Esophagus squamous epithelium (tissue), 5 donors: ENCODE measurements around the gene FOXA3. TPM values are rescaled to one million over a fixed set of nuclear protein-coding genes. Genes with fewer than 3 reads are reported as not detected.

Experiments
- DNase-seq: peaks from one replicate; lab custom pipeline; 2025; lab: John Stamatoyannopoulos, UW
- H3K27ac ChIP-seq, 4 donors: fragments of 200-600 bp; sonication (generic); one replicate each; pipeline ENCODE4 v1.5.1; 2016 to 2019; ENCODE audit warnings: mild to moderate bottlenecking in 1 of 4
- H3K27me3 ChIP-seq, 4 donors: fragments of 200-600 bp; sonication (generic); 1 replicate in 3 of 4; 2 replicates in 1 of 4; pipeline versions ENCODE4 v1.5.1 to v1.6.0; 2017 to 2021; ENCODE audit warnings: antibody characterized with exemption in 1 of 4
- H3K36me3 ChIP-seq, 3 donors: fragments of 200-600 bp; sonication (generic); one replicate each; pipeline ENCODE4 v1.5.1; 2016 to 2019
- H3K4me1 ChIP-seq, 3 donors: fragments of 200-600 bp; sonication (generic); one replicate each; pipeline ENCODE4 v1.5.1; 2017 to 2019
- H3K4me3 ChIP-seq, 4 donors: fragments of 200-600 bp; sonication (generic); 1 replicate in 3 of 4; 2 replicates in 1 of 4; pipeline ENCODE4 v1.5.1; 2016 to 2019; ENCODE audit warnings: mild to moderate bottlenecking in 2 of 4, moderate library complexity in 1 of 4
- H3K9me3 ChIP-seq, 3 donors: fragments of 200-600 bp; sonication (generic); one replicate each; pipeline ENCODE4 v1.5.1; 2016 to 2019
- POLR2A ChIP-seq, 4 donors: fragments of 450-650 bp; IDR thresholded peaks; one replicate each; pipeline ENCODE4 v1.6.1; 2017; ENCODE audit warnings: antibody characterized with exemption in 4 of 4, mild to moderate bottlenecking in 4 of 4, moderate library complexity in 3 of 4
- WGBS, 2 donors: methylation state at CpG; one replicate each; pipeline ENCODE4 v1.1.5; 2018; 5-methylcytosine and 5-hydroxymethylcytosine counted together
- intact Hi-C: fragments of 100-400 bp; cut with DNase I; formaldehyde crosslinking; loops from one replicate; pipeline ENCODE4 v1.15.0; 2022
- total RNA-seq, 4 donors: library from RNA; depleted of rRNA; stranded (reverse); fragments of >200 nt; gene quantifications; one replicate each; pipeline ENCODE4 v1.1.0, GENCODE V29; 2016
- TF ChIP-seq, protein P1 (sequence below), 6 experiments: fragments of 450-650 bp in 4 of 6; fragments of 200-600 bp in 2 of 6; sonication (generic) in 2 of 6; IDR thresholded peaks; one replicate each; pipeline ENCODE4 v1.5.1; 2016 to 2019; ENCODE audit warnings: antibody characterized with exemption in 6 of 6, mild to moderate bottlenecking in 4 of 6, moderate library complexity in 4 of 6
- donor health status: DM: yes; HTN: yes; CAD: no.

Gene FOXA3
- total RNA-seq, 4 donors from 2014 or later, result 0.18 TPM; not detected in 3

DNA sequence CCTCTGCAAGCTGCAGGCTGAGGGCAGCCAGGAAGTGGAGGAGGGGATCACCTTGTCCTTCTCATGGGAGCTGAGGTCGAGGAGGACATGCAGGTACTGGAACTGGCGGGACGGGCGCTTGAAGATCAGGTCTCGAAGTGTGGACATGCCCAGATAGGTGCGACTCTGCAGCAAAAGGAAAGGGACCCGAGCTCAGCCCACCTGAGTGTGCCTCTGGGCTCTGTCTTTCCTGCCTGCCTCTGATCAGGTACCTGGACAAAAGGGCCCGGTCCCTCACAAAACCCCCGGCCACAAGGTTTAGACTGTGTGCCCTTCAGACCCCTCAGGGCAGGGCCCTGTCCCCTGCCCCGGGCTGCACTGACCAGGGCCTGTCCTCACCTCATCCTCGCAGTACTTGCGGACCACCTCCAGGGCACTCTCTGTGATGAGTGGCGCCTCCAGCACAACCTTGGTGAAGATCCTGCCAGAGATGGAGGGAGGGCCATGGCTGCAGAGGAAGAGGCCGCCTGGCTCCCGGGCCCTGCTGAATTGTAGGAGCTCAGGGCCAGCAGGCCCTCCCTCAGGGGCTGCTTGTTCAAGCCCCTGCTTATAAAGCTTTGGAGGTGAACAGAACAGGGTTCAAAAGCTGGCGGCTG is 36.5 kb upstream of the FOXA3 start:
- Histone ChIP-seq H3K4me3 (no peak overlapping the region), H3K9me3 (no peaks in the 10 kb centered on the region), H3K4me1 (peaks cover 3 to 20% (median 13%) of the 10 kb centered on the region in 3 donors), H3K27me3 (no peaks in the 10 kb centered on the region), H3K27ac (no peak overlapping the region), H3K36me3 (peaks cover 54 to 100% (median 75%) of the 10 kb centered on the region in 3 donors)
- DNase-seq, result no peak
- intact Hi-C loops, result no loop called here
- TF ChIP-seq POLR2A (IDR thresholded peaks at IDR 0.05), result no peak
- TF ChIP-seq, protein P1, sequence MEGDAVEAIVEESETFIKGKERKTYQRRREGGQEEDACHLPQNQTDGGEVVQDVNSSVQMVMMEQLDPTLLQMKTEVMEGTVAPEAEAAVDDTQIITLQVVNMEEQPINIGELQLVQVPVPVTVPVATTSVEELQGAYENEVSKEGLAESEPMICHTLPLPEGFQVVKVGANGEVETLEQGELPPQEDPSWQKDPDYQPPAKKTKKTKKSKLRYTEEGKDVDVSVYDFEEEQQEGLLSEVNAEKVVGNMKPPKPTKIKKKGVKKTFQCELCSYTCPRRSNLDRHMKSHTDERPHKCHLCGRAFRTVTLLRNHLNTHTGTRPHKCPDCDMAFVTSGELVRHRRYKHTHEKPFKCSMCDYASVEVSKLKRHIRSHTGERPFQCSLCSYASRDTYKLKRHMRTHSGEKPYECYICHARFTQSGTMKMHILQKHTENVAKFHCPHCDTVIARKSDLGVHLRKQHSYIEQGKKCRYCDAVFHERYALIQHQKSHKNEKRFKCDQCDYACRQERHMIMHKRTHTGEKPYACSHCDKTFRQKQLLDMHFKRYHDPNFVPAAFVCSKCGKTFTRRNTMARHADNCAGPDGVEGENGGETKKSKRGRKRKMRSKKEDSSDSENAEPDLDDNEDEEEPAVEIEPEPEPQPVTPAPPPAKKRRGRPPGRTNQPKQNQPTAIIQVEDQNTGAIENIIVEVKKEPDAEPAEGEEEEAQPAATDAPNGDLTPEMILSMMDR (IDR thresholded peaks at IDR 0.05), result no peak
- WGBS, 2 donors, result 91 to 95% methylated on average over 8 to 9 of the region's 16 CpGs

- 90 to 91% methylated on average over 9 of the region's 9 CpGs for WGBS, 2 donors
- peaks cover 3 to 18% (median 13%) of the 10 kb centered on the region in 3 donors for H3K4me1 ChIP-seq
- no peaks in the 10 kb centered on the region for H3K9me3 ChIP-seq
- no peak overlapping the region for H3K27ac ChIP-seq
- no peaks in the 10 kb centered on the region for H3K27me3 ChIP-seq
- DNase-seq, result no peak
- H3K4me3 ChIP-seq, result no peak overlapping the region
- TF ChIP-seq, protein P1 (IDR thresholded peaks at IDR 0.05), result no peak
- no peak for TF ChIP-seq POLR2A (IDR thresholded peaks at IDR 0.05)
- intact Hi-C loops, result no loop called here
- peaks cover 48 to 100% (median 79%) of the 10 kb centered on the region in 3 donors for H3K36me3 ChIP-seq
These were observed 35.6 kb upstream of the FOXA3 start for GRCh38 chr19:45828523-45828922.

GRCh38 chr19:45828945-45829344 is 35.2 kb upstream of the FOXA3 start:
- Histone ChIP-seq H3K27me3 (no peaks in the 10 kb centered on the region), H3K36me3 (peaks cover 48 to 100% (median 83%) of the 10 kb centered on the region in 3 donors), H3K9me3 (no peaks in the 10 kb centered on the region), H3K4me3 (no peak overlapping the region), H3K27ac (no peak overlapping the region), H3K4me1 (peaks cover 3 to 13% (median 10%) of the 10 kb centered on the region in 3 donors)
- WGBS, 2 donors, result 80 to 92% methylated on average over 1 to 2 of the region's 16 CpGs
- TF ChIP-seq POLR2A (IDR thresholded peaks at IDR 0.05), result no peak
- DNase-seq, result no peak
- intact Hi-C loops, result no loop called here

DNA sequence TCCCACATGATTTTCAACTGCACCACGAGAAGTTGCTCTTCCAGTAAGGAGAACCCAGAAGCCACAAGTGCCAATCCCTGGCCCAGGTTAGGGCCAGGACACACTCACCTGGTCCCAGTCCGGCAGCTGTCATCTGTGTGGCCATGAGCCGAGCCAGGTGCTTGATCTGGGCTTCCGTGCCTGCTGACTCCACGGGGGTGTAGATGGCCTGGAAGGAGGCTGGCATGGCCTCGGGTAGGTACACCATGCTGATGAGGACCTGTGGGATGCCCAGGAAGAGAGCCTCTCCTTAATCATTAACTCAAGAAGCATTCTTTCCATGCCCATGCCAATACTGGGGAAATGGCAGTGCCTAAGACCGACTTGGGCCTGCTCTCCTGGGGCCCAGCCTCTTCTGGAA is 29.2 kb upstream of the FOXA3 start:
- H3K4me1 ChIP-seq, result no peaks in the 10 kb centered on the region
- no peaks in the 10 kb centered on the region for H3K27me3 ChIP-seq
- no peak overlapping the region for H3K27ac ChIP-seq
- intact Hi-C loops, result no loop called here
- H3K9me3 ChIP-seq, result no peaks in the 10 kb centered on the region
- DNase-seq, result no peak
- TF ChIP-seq POLR2A (IDR thresholded peaks at IDR 0.05), result no peak
- TF ChIP-seq, protein P1 (IDR thresholded peaks at IDR 0.05), result no peak
- no peak overlapping the region for H3K4me3 ChIP-seq
- WGBS, 2 donors, result 70 to 94% methylated on average over 2 to 3 of the region's 7 CpGs
- H3K36me3 ChIP-seq, result peaks cover 28 to 100% (median 64%) of the 10 kb centered on the region in 3 donors

DNA sequence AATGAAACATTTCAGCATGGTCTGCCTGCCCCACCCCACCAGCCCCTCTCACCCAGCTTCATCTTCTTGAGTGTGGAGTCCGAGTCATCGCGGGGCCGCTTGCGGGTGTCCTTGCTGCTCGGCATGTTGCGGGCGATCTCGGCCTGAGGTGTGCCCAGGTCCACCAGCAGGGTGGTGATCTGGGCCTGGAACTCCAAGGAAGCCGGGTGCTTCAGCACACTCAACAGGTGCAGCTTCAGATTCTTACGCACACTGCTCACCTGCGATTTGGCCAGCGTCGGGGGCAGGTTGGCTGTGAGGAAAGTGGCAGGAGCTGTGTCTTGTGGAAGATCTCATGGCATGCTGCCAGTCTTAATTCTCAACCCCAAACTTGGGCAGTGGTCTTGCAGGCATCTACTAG is 21.9 kb upstream of the FOXA3 start:
- peaks cover 22 to 100% (median 65%) of the 10 kb centered on the region in 3 donors for H3K36me3 ChIP-seq
- no peaks in the 10 kb centered on the region for H3K4me1 ChIP-seq
- no peak for DNase-seq
- H3K4me3 ChIP-seq, result no peak overlapping the region
- 94 to 100% methylated on average over 7 to 11 of the region's 14 CpGs for WGBS, 2 donors
- intact Hi-C loops, result no loop called here
- H3K9me3 ChIP-seq, result no peaks in the 10 kb centered on the region
- TF ChIP-seq, protein P1 (IDR thresholded peaks at IDR 0.05), result no peak
- no peak for TF ChIP-seq POLR2A (IDR thresholded peaks at IDR 0.05)
- no peak overlapping the region for H3K27ac ChIP-seq
- H3K27me3 ChIP-seq, result no peaks in the 10 kb centered on the region
